ENCODE data around the gene AHCTF1.
"Not testable (repeated sequence)": the region's sequence is repeated elsewhere in the genome, so short reads cannot be mapped to it uniquely, and the experiment has no call there.

AHCTF1 gene

DNA sequence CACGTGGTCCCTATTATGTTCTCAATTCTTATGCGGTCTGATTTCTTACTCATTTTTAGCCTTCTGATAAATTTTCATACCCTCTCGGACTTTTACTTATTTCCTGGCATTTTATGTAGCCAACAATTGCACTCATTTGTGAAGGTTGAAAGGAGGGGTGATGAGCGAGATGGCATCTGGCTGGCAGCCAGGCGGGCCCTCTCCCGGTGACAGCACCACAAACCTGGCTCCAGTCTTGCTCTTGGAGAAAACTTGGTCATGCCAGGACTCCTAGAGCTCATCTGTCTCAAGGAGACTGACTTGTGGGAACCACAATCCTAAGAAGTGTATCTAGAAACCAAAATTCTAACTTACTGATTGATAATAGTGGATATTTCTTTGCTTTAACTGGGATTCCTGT lies 14.6 kb upstream of the AHCTF1 start:
- TF ChIP-seq POLR2A (IDR thresholded peaks at IDR 0.05; ENCODE audit: low read depth, low read length) = no peak
- no peak for FAIRE-seq
- DNase-seq (ENCODE audit: insufficient read length, low spot score) = no peak

DNA sequence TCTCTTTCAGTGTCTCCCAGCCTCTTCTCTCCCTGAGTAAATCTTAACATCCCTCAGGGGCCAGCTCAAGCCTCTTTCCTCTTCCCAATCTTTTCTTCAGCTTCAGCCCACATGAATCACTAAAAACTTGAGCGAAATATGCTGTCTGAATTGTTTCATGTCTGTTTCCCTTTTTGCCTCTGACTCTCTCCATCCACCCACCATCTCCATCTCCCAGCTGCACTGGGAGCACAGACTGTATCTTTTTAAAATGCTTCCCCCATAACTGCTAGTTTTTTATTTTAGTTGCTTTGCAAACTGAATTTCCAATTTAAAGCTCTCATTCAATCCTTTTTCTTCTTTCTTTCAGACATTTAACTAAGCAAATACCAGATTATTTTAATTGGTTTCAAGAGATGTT lies 3.0 kb upstream of the AHCTF1 start:
- no peak for FAIRE-seq

DNA sequence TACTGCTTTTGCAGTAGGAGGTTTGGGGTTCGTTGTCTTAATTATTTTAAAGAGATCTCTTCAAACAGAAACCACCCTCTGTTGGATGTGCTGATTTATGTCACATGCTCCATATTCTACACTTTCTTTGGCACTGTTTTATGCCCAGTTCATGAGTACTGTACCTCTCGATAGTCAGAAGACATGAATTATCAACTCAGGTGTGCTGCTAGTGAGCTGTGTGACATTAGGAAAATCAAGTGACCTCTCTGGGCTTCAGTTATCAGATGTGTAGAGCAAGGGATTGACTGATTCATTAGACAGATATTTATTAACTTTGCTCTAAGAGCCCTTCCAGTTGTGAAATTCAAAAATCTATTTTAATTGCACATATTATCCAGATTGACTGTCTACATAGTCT lies 2.1 kb upstream of the AHCTF1 start:
- no peak for DNase-seq (ENCODE audit: insufficient read length, low spot score)
- TF ChIP-seq POLR2A (IDR thresholded peaks at IDR 0.05; ENCODE audit: low read depth, low read length) = no peak
- no peak for FAIRE-seq

More for the DNA sequence above, 3.0 kb upstream of the AHCTF1 start:
- TF ChIP-seq POLR2A (IDR thresholded peaks at IDR 0.05; ENCODE audit: low read depth, low read length) = no peak
- no peak for DNase-seq (ENCODE audit: insufficient read length, low spot score)

DNA sequence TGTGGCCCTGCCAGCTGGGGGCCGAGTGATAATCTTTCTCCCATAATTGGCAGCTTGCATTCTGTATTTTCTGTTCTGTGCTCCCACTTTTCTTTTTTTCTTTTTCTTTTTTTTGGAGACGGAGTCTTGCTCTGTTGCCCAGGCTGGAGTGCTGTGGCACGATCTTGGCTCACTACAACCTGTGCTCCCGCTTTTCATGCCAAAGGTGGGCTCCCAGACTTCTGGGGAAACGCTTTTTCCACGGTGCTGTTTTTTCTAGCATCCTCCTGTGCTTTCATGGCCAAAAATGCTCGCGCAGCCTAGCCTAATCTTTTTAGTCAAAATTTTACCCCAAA lies 585 bp upstream of the AHCTF1 start:
- no peak for DNase-seq (ENCODE audit: insufficient read length, low spot score)
- no peak for FAIRE-seq
- no peak for TF ChIP-seq POLR2A (IDR thresholded peaks at IDR 0.05; ENCODE audit: low read depth, low read length)

DNA sequence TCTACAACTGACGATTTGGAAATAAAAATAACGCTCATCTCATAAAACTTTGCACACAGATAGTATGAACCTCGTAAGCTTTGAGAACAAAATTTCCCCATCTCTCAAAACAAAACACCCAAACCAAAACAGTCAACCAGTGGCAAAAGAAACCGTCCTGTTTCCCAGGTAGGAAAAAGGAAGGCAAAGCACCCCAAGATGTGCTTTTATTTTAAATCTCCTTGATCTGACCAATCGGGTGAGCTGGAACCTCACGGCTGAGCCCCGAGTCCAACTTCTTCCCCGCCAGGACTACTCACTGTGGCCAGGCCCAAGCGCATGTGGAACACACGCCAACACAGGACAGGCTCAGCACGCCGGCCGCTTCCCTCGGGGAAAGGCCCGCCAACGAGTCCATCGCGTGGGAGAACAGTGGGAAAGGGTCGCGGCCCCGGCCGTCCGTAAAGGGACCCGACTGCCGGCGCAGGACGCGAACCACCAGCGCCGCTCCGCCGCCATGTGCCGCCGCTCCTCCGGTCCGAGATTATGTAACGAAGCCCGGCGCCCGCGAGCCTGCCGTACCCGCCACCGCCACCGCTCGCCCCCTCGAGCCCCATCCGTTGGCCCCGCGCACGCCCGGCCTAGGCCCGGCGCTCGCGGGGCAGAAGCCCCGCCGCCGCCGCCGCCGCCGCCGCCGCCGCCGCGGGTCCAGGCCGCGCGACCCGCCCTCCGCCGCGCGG lies 759 bp downstream of the AHCTF1 start:
- DNase-seq (ENCODE audit: insufficient read length, low spot score) = peak; percentile 50
- TF ChIP-seq POLR2A (IDR thresholded peaks at IDR 0.05; ENCODE audit: low read depth, low read length) = no peak
- no peak for FAIRE-seq

DNA sequence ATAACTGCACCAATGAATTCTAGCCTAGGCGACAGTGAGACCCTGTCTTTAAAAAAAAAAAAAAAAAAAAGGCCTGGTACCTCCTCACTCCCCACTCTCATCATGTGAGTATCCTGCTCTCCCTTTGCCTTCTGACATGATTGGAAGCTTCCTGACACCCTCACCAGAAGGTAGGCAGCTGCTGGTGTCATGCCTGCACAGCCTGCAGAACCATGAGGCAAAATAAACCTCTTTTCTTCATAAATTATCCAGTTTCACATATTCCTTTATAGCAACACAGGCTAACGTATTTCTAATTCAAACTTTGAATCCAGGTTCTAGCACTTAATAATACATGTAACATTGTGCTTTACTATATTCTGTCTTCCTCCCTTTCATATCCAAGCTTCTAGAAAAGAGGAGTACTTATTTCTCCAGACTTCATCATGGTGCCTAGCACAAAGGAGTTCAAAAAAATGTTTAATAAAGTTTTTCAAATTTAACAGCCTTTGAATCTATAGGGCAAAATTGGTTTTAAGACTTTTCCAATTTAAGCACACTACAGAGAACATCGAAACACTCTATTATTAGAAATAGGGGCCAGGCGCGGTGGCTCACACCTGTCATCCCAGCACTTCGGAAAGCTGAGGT lies 5.6 kb downstream of the AHCTF1 start:
- DNase-seq (ENCODE audit: insufficient read length, low spot score) = no peak
- no peak for FAIRE-seq
- no peak for TF ChIP-seq POLR2A (IDR thresholded peaks at IDR 0.05; ENCODE audit: low read depth, low read length)

DNA sequence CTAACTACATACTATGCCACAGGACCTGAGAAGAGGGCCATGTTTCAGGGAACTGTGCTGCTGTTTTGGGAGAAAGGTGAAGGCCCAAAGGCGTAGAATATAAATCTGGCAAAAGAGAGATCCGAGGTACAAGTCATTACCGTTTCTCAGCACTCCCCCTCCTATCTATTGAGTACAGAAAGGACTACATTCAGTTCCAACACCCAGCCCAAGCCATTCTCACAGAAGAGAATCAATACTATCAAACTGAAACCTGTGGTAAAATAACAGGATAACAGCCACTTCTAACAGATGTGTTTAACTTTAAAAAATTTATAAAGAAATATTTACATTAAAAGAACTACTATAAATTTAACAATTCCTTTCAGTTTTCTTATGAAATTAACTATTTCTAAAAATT lies 7.8 kb downstream of the AHCTF1 start:
- FAIRE-seq = no peak
- DNase-seq (ENCODE audit: insufficient read length, low spot score) = no peak
- TF ChIP-seq POLR2A (IDR thresholded peaks at IDR 0.05; ENCODE audit: low read depth, low read length) = no peak

DNA sequence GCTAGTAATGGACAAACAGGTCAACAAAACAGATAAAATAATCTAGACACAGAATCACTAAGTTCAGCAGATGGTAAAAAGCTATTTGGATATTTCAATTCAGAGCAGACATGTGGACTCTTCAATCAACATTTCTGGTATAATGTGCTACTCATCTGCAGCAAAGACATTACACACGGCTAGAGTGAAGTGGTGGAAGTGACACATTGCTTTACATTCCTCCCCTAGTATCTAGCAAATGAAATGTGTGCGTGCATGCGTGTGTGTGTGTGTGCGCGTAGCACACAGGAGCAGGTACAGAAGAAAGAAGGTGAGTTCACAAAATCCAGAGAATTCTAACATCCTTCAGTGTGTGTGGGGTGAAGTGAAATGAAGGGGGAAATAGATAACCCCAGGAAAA lies 8.3 kb downstream of the AHCTF1 start:
- FAIRE-seq (no peak), DNase-seq (ENCODE audit: insufficient read length, low spot score) (no peak)
- TF ChIP-seq POLR2A (IDR thresholded peaks at IDR 0.05; ENCODE audit: low read depth, low read length) = no peak

DNA sequence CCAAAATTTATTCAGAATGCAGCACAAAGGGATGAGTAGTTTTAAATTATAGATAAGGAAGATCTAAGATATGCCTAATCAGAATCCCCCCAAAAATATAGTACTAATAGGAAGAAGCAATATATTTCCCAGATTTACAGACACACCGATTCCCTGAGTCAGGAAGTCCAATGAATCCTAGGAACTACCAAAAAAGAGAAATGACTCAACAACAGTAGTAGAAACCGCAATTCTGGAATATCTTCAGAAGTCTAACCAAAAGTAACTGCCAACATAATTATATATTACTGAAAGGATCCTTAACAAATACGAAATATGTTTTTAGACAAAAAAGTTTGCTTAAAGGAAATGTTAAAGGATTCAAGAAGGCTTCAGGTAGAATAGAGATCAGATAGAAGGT lies 10.3 kb downstream of the AHCTF1 start:
- DNase-seq (ENCODE audit: insufficient read length, low spot score) (no peak), FAIRE-seq (no peak)
- no peak for TF ChIP-seq POLR2A (IDR thresholded peaks at IDR 0.05; ENCODE audit: low read depth, low read length)

DNA sequence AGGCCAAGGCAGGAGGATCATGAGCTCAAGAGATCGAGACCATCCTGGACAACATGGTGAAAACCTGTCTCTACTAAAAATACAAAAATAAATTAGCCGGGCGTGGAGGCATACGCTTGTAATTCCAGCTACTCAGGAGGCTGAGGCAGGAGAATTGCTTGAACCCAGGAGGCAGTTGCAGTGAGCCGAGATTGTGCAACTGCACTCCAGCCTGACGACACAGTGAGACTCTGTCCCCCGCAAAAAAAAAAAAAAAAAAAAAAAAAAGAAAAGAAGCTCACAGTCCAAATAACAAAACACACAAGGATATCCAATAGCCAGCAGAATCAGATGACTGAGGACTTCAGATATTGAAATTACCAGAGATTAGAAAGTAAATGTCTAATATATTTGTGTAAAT lies 11.8 kb downstream of the AHCTF1 start:
- FAIRE-seq (no peak), DNase-seq (ENCODE audit: insufficient read length, low spot score) (no peak)
- no peak for TF ChIP-seq POLR2A (IDR thresholded peaks at IDR 0.05; ENCODE audit: low read depth, low read length)

DNA sequence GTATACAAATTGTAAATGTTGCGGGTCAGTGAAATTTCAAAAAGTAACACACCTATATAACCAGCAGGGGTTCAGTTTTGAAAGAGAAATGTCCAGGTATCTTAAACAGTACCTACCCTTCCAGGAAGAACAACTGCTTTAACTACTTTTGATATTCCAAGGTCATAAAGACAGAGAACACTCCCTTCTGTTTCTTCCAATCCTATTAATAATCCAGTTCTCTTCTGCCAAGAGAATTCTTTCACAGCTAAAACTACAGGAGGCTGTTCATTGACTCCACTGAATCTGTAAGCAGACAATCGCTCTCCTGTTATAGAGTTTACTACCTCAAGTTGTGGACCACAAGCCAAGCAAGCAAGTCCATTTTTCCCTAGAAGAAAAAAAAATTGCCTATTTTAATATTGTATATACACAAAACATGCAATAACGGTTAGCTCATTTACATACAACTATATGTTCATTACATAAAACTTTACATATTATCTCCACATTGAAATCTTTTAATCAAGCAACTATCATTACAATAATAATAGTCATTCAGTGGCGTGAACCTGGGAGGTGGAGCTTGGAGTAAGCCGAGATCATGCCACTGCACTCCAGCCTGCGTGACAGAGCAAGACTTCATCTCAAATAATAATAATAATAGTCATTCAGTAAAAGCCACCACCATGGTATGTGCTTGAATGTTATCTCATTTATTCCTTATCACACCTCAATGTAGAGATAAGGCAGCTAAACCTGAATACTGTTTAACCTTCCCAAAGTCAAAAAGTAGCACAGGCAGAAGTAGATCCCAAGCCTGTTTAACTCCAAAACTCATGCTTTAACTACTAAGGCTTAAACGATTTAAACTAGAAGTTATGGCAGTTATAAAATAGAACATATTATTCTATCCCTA lies 15.5 kb downstream of the AHCTF1 start:
- peak; percentile 36 for FAIRE-seq
- not testable (repeated sequence) for DNase-seq (ENCODE audit: insufficient read length, low spot score)

DNA sequence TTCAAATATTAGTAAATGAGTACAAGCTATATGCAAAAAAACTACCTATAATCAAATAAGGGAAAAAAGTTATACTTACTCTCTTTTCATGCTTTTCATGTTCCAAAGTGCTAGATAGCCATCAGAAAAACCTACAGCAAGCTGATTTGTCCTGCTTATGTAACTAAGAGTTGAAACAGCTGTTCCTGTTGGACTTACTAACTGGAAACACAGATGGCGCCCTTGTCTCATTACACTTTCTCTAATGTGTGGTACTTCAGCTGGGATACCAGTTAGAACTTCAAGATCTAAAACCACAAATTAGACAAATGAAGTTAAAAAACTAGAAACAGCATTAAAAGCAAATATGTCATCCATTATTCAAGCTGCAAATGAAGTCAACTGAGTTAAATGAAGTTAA lies 24.3 kb downstream of the AHCTF1 start:
- FAIRE-seq = peak; percentile 84
- DNase-seq (ENCODE audit: insufficient read length, low spot score) = no peak
- no peak for TF ChIP-seq POLR2A (IDR thresholded peaks at IDR 0.05; ENCODE audit: low read depth, low read length)

DNA sequence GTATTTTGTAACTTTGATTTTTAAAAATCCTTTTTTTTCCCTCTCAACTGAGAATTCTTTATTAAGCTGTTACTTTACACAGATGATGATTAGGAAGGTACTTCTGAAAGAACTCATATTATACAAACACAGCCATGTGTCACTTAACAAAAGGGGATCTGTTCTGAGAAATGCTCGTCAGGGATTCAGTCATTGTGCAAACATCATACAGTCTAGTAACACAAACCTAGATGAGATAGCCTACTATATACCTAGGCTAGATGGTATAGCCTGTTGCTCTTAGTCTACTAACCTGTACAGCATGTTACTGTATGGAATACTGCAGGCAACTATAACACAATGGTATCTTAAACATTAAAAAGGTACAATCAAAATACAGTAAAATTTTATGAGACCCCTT lies 24.9 kb downstream of the AHCTF1 start:
- no peak for FAIRE-seq
- no peak for DNase-seq (ENCODE audit: insufficient read length, low spot score)
- TF ChIP-seq POLR2A (IDR thresholded peaks at IDR 0.05; ENCODE audit: low read depth, low read length) = no peak

DNA sequence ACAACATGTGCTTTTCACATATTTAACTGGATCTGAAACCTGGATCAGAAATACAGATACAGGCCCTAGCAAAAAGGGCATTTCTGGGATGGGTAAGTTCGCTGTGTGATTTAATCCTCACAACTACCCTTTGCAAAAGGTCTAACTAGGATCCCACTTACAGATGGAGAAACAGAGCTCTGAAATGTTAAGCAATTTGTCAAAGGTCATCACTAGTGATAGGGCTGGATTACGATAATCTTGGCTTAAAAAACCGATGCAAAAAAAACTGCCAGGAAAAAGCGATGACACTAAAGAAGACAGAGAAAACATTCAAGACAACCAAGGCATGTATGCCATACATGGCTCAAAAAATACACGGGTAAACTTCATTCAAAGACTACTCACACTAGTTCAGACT lies 29.9 kb downstream of the AHCTF1 start:
- no peak for TF ChIP-seq POLR2A (IDR thresholded peaks at IDR 0.05; ENCODE audit: low read depth, low read length)
- DNase-seq (ENCODE audit: insufficient read length, low spot score) (no peak), FAIRE-seq (no peak)

DNA sequence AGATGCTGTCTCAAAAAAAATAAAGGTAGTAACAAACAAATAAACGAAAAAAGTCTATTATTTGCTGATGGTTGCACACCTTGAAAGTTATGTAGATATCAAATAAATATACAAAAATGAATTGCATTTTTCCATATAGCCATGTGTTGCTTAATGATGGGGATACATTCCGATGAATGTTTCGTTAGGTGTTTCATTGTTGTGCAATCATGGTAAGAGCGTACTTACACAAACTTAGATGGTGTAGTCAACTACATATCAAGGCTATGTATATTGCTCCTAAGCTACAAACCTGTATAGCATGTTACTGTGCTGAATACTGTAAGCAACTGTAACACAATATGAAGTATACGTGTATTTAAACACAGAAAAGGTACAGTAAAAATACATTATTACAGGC lies 34.4 kb downstream of the AHCTF1 start:
- FAIRE-seq (no peak), DNase-seq (ENCODE audit: insufficient read length, low spot score) (no peak)
- TF ChIP-seq POLR2A (IDR thresholded peaks at IDR 0.05; ENCODE audit: low read depth, low read length) = no peak
